GDM1 (cell line): ENCODE measurements around the gene METAP1D.
"Not testable (repeated sequence)": the region's sequence is repeated elsewhere in the genome, so short reads cannot be mapped to it uniquely, and the experiment has no call there.

Source experiments
- DNase-seq: peaks from one replicate; lab custom pipeline; 2025; lab: John Stamatoyannopoulos, UW

METAP1D gene

DNA sequence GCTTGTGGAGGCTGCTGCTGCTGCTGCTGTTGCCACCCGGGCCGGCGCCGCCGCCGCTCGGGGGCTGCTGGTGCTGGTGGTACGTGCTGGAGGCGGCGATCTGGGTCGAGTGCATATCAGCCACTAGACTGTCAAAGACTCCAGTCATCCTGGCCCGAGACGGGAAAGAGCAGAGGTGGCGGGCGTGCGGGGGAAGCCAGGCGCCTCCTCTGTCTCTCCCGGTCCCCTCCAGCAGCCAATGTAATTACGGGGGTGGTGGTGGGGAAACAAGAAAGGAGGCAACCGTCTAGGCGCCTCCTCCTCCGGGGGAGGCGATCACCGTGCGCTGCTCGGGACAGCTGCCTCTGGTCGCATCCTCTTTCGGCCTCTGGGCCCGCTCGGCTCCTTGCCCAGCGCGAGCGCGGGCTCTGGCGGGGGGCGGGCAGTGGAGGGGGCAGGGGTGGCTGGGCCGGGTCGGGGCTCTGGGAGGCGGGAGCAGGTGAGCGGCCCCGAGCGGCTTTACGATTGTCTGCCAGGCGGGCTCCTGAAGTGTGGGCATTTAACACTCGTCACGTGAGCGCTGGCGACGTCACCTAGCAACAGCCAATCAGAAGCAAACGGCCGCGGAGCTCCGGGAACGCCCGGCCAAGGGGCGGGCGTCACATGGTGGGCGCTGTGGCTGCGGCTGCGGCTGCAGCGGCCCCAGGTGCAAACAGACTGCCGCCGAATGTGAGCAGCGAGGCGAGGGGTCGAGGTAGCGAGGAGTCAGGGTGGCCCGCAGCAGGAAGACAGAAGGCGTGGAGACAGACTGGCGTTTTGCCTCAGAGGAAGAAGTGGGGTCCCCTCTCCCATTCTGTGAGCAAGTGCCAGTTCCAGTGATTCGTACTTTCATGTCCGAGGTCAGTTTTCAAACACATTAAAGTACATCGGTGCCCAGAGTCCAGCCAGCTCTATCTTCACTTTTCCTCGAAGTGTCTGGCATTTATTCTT is 102.9 kb downstream of the METAP1D start, which contains the start of gene DLX2:
Gene DLX2 (minus strand): TSS at position 510 of the 969 bp plus-strand sequence. CDS start 362 bp downstream, at position 148.
- peak; percentile 78 for DNase-seq

DNA sequence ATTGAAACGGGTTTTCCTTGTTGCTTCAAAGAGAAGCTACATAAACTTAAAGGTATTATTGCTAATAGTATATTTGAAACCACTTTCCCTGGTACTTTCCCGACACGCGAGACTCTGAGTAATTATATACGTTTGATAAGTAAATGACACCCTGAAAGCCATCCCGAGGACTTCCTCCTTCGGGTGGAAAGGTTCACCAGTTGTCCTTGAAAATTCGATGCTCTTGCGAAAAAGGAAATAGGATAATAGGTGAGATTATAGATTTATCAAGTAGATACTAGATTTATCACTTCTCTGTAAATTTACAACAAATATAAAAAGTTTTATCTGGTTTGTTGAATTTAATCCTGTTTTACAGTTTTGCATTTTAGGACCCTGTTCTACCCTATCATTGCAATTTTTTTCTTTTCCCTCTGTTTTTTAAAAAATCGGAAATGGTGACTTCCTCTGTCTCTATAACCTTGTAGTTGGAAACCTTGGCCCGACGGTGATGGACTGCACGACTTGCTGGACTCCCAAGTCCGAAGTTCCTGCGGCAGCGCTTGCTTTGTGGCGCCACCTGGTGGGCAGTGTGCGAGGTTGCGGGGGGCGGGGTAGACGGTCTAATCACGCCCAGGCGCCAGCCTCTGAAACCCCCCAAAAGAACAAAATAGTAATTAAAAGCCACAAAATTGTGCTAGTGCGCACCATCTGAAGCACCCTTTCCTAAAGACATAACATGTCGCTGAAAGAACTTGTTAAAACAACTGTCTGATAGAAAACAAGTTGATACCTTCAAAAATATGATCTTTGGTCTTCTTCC is 103.9 kb downstream of the METAP1D start:
- peak; percentile 36 for DNase-seq

DNA sequence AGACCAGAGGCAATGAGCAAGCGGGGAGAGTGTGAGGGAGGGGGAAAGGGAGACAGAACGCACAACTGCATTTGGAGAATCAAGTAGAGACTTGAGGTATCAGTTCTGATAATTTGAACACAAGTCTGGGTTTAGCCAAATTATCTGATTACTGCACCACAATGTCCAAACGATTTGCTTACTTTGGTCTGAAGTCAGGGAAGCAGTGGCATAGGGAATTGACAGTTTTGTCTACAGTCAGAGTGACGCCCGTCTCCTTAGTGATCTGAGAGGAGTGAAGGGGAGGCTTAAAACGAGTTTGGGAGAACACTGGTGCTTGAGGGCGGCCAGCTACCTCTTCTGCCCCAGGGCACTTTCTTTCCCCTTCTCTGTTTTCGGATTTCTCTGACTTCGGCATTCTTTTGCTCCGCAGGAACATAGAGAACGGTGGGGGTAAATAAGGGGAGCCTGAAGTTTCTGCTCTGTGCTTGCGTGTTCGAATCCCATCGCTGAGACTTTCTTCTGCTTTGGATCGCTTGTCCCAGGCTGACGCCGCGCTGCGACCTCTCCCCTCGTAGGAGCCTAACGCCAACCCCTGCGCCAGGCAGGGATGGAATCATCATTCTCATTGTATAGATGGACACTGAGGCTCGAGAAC is 105.8 kb downstream of the METAP1D start:
- DNase-seq, result no peak

DNA sequence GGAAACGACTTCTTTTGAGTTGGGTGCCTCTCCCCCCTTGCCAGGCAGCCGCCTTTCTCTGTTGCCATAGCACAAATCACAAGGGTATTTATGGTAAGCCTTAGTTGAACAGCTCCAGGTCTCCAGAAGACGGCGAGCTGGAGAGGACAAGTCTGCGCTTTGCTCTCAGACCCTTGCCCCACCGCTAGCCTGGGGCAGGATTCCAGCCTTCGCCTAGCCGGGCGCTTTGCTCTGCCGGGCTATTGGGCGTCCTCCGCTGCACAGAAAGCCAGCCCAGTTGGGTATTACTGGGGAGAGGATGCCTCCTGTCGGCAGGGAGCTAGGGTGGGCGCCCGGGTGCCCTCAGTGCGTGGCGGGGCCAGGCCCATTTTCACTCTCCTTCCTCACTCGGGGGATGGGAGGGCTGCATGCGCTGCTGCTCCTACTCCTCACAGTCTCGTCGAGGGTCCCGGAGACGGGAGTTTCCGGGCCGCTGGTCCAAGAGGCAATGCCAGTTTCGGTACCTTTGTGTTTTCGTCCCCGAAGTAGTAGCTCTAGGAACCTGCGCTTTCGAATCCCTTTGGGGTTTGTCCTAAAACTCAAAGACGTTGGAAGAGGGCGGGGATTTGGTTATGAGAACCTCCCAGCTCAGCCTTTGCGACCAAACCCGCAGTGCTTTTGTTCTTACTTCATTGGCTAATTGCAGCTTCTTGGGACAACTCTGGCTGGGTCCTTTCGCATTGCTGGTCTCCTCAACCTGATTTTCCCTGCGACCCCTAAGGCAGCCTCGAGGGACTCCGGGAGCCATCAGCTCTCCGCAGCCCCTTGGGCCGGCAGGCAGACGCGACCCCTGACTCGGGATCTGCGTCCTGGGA is 106.6 kb downstream of the METAP1D start:
- DNase-seq, result no peak

DNA sequence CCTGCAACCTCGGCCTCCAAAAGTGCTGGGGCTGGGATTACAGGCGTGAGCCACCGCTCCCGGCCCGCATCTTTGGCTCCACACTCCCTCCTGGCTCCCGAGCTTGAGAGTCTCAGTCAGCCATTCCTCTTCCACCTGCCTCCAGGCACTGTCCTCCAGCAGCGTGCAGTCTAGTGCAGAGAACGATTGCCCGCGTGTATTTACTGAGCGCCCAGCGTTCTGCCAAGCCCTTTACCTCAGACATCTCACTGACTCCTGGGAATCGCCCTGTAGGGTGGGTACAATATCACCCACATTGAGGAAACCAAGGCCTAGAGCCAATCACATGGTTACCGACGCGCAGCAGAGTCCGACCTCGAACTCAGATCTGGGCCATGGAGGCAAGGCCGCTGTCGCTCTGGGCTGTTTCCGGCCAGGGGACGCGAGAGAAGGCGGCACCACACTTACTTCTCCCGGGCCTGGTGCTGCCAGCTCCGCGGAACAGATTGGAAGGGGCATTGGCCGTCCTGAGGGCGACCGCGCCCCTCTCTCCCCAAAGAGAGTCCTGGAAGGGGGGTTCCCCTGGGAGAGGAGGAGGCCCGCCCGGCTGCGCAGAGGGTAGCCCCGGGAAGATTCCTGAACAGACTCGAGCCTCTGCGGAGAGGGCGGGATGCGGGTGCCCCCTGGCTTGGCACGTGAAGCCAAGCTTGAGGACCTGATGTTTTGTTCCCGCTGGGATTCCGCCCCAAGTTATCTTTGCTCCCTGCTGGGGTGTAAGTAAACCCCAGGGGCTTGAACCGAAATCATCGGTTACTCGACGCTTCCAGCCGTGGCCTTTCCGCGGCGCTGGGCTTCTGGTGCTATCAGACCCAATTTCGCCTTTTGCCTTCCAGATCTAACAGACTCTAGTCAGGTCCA is 108.2 kb downstream of the METAP1D start:
- no peak for DNase-seq

DNA sequence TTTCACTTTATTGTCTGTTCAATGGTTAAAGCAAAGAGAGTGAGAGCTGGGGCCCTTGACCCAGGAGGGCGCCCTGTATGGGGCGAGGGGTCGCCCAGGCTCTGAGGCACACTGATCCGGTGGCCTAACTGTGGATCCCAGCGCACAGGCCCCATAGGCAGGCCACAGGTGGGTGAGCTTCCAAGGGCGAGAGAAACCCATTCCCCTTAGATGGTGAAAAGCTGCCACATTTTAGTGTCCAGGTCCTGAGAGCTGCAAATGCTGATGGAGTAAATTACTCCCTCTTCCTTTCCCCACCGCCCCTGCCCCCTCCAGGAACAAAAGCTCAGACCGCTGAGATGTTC is 108.8 kb downstream of the METAP1D start:
- DNase-seq, result no peak

DNA sequence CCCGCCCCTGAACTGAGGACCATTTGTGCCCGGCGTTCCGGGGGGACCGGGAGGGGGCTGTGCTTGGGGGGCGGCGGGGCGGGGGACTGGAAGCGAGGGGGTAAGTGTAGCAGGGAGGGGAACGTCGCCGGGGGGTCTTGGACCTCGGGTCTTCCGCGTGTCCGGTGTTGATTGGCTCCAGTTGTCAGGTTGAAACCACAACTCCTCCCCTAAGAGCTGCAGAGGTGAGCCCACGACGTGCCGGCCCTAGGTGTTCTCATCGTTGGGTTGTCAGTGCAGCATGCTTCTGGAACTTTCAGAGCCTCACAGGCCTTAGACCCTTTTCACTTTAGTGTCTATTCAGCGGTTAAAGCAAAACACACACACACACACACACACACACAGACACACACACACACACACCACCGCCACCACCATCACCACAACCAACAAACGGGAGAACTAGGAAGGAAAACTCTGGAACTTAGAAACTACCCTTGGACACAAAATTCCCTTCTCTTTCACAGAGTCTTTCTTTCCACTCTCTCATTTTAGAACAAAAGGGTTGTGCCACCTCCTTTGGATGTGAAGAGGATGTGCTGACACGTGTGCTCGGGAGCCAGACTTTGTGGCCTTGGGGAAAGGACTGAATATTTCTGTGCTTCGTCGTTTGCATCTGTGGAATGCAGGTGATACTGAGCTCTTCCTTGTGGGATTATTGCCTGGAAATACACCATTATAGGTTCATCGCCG is 109.7 kb downstream of the METAP1D start:
- no peak for DNase-seq

DNA sequence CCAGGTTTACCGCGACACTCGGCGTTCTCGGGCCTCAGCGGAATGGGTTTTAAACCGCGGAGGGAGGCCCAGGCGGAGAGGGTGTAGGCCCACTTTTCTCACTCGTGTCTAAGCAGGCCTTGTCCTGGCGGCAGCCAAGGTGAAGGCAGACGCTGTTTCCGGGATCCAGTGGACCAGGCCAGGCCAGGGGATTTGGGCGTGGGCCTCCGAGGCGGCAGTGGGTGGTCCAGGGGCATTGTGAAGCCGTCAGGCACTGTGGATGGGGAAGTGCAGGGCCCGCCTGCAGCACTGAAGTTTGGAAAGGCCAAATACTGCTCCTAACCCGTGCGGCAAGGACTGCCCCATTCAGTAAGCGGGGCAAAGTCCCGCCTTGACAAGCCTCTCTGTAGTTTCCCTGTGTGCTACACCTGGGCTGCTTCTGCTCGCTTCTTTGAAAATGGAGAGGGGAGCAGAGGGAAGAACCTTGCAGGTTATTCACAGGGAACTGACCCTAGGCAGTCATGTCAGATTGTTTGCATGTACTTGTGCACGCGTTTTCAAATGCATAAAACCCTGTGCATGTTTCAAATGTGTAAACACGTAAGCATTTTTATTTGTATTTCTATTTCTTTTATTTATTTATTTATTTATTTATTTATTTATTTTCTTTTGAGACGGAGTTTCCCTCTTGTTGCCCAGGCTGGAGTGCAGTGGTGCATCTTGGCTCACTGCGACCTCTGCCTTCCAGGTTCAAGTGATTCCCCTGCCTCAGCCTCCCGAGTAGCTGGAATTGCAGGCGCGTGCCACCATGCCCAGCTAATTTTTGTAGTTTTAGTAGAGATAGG is 110.4 kb downstream of the METAP1D start:
- DNase-seq, result no peak

DNA sequence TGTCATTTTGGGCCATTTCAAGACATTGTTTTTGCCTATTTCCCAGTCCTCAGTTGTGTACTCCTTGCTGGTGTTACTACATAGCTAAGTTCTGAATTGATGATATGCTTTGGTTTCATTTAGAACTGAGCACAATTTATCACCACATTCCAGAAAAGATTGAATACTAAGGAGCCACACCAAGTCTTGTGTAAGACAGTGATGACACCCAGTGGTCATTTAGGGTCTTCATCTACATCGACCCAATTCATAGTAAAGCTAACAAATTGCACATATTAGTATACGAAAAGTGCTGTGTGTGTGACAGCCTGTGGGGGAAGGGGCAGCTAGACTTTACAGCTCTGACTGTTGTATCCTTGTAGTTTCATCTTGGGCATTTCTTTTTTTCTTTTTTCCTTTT is 113.9 kb downstream of the METAP1D start:
- no peak for DNase-seq

DNA sequence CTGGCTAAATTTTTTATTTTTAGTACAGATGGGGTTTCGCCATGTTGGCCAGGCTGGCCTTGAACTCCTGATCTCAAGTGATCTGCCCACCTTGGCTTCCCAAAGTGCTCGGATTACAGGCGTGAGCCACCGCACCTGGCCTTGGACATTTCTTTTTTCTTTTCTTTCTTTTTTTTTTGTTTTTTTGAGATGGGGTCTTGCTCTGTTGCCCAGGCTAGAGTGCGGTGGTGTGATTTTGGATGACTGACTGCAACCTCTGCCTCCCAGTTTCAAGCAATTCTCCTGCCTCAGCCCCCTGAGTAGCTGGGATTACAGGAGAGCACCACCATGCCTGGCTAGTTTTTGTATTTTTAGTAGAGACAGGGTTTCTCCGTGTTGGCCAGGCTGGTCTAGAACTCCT is 114.4 kb downstream of the METAP1D start:
- not testable (repeated sequence) for DNase-seq

DNA sequence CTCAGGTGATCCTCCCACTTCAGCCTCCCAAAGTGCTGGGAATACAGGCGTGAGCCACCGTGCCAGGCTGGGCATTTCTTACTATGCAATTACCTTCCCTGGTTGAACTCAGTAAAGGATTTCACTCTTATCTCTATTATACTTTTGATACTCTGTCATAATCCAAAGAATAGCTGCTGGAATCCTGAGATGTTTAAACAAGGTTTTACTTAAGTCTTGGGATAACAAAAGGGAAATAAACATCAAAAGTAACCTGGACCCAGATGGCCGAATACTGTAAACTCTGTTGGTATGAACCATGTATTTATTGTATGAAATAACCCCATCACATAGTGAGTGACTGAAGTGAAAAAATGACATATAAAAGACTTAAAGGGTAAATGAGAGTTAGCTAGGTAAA is 114.8 kb downstream of the METAP1D start:
- no peak for DNase-seq

DNA sequence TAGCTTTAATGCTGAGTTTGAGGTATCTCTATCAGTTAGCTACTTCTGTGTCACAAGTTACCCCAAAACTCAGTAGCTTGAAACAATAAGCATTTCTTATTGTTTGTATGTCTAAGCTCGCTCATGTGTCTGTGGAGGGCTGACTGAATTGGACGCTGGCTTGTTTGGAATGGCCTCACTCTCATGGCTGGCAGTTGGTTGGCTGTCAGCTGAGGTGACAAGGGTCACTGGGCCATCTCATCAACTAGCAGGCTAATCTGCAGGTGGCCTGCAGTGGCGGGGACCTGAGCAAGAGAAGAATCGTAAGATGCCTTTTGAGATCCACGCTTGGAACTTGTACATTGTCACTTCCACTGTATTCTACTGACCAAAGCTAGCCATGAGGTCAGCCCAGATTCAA is 116.4 kb downstream of the METAP1D start:
- DNase-seq, result no peak

DNA sequence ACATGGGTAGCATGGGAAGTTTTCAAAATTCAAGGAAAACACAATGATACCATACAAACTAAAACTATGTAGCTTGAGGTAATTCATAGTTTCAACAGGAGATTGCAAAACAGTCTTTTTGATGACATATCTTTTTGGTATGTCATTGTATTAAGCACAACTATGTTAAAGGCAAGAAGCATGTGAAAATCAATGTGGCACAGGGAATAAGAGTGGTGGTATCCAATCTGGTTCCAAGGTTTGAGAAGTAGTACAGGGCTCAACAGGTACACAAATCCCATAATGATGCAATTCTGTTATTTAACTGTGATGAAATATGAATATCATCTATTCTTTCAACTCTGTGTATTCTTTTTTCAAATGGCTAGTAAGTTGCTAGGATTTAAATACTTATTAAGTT is 119.3 kb downstream of the METAP1D start:
- no peak for DNase-seq

DNA sequence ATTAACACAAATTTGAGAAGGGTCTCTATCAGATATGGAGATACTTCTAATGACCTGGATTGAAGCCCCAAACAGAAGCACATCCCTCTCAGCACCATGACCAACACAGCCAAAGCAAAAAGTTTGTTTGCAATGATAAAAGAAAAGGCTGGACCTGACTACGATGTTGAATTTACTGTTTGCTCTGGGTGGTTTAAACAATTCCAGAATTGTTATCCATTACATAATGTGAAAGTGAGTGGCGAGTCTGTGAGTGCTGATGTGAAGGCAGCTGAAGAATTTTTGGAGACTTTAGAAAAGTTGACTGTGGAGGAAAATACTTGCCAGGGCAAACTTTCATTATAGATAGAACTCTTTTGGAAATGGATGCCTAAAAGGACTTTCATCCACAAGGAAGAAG is 120.4 kb downstream of the METAP1D start:
- DNase-seq, result no peak

DNA sequence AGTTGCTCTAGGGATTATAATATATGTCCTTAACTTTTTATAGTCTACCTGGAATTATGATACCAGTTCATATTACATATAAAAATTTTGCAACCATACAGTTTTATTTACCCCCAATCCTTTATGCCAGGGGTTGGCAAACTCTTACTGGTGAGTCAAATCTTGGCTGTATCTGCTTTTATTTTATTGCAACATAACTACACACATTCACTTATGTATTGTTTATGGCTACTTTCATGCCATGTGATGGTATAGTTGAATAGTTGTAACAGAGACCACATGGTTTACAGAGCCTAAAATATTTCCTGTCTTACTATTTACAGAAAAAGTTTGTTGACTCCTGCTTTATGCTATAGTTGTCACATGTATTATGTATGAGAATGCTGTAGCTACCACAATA is 128.7 kb downstream of the METAP1D start:
- DNase-seq, result no peak

DNA sequence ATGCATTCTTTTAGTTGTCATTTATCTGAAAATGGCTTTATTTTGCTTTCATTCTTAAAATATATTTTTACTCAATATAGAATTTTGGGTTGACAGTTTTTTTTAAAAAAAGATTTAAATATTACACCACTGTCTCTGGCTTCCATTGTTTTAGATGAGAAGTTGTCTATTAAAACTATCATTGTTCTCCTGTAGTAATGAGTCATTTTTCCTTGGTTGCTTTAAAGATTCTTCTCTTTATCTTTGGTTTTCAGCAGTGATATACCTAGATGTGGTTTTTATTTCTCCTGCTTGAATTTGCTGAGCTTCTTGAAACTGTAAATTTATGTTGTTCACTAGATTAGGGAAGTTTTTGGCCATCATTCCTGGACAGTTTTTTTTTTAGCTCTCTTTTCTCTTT is 129.7 kb downstream of the METAP1D start:
- DNase-seq, result no peak
